Measurements from ENCODE around the gene TAF6L. TPM values are rescaled to one million over a fixed set of nuclear protein-coding genes. Genes with fewer than 3 reads are reported as not detected.

TAF6L gene
- polyA plus RNA-seq, 1 donor (not counting 4 experiments of a cell fraction or from before 2014, with no cell fraction given), result 14.7 TPM

DNA sequence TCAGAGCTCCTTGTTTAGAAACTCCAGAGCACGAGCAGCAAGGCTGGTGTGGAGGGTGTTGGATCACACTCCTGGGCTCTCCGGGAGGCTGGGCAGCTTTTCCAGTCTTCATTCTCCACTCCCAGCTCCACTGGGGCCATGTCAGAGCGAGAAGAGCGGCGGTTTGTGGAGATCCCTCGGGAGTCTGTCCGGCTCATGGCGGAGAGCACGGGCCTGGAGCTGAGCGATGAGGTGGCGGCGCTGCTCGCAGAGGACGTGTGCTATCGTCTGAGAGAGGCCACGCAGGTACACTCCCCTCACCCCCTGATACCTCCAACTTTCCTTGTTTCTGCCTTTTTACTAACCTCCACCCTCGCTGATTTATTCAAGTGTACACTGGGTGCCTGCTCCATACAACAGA lies 4.5 kb downstream of the TAF6L start:
- dilution Hi-C loops (cut with MboI; ENCODE audit: extremely low pct_ligation_motif_present, low sequenced_read_pairs), result no loop called here
- Histone ChIP-seq H3K79me2 (ENCODE audit: control insufficient read depth, insufficient read depth, low read length) (peaks cover 15% of the 10 kb centered on the region), H3K27me3 (ENCODE audit: control insufficient read depth, extremely low read depth, insufficient read depth, low read length) (no peaks in the 10 kb centered on the region), H3K4me1 (ENCODE audit: control insufficient read depth, extremely low read depth, insufficient read depth, low read length) (peaks cover 12% of the 10 kb centered on the region), H3K4me3 (ENCODE audit: control insufficient read depth in 2 of 3, extremely low read depth in 1 of 3, insufficient read depth in 2 of 3, low read depth in 1 of 3, low read length in 3 of 3) (no peak overlapping the region), H3K9me3 (ENCODE audit: control insufficient read depth, low read depth, low read length) (no peaks in the 10 kb centered on the region), H2AFZ (ENCODE audit: control insufficient read depth, low read length) (no peak overlapping the region), H3K36me3 (ENCODE audit: control insufficient read depth in 2 of 2, extremely low read depth in 1 of 2, insufficient read depth in 2 of 2, low read length in 2 of 2) (peaks cover 8 to 10% of the 10 kb centered on the region in 2 experiments), H4K20me1 (ENCODE audit: control insufficient read depth, extremely low read depth, insufficient read depth, low read length) (no peaks in the 10 kb centered on the region), H3K4me2 (ENCODE audit: control insufficient read depth, extremely low read depth, insufficient read depth, low read depth, low read length) (no peak overlapping the region), H3K9me1 (ENCODE audit: control insufficient read depth, extremely low read depth, insufficient read depth, low read length) (no peaks in the 10 kb centered on the region), H3K27ac (ENCODE audit: control insufficient read depth, insufficient read depth, low read length) (no peak overlapping the region), H3K9ac (ENCODE audit: control insufficient read depth, extremely low read depth, insufficient read depth, low read length) (no peak overlapping the region)
- FAIRE-seq, result no peak
- TF ChIP-seq EZH2 (IDR thresholded peaks at IDR 0.05; ENCODE audit: low read length), result no peak
- TF ChIP-seq, protein P1, sequence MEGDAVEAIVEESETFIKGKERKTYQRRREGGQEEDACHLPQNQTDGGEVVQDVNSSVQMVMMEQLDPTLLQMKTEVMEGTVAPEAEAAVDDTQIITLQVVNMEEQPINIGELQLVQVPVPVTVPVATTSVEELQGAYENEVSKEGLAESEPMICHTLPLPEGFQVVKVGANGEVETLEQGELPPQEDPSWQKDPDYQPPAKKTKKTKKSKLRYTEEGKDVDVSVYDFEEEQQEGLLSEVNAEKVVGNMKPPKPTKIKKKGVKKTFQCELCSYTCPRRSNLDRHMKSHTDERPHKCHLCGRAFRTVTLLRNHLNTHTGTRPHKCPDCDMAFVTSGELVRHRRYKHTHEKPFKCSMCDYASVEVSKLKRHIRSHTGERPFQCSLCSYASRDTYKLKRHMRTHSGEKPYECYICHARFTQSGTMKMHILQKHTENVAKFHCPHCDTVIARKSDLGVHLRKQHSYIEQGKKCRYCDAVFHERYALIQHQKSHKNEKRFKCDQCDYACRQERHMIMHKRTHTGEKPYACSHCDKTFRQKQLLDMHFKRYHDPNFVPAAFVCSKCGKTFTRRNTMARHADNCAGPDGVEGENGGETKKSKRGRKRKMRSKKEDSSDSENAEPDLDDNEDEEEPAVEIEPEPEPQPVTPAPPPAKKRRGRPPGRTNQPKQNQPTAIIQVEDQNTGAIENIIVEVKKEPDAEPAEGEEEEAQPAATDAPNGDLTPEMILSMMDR (optimal IDR thresholded peaks at IDR 0.05 in 1 of 3, IDR thresholded peaks at IDR 0.05 in 1 of 3, conservative IDR thresholded peaks at IDR 0.05 in 1 of 3; ENCODE audit: extremely low read depth in 1 of 3, insufficient read depth in 2 of 3, low read length in 3 of 3), result no peak
- no peak for DNase-seq (ENCODE audit: low read depth, low spot score)

DNA sequence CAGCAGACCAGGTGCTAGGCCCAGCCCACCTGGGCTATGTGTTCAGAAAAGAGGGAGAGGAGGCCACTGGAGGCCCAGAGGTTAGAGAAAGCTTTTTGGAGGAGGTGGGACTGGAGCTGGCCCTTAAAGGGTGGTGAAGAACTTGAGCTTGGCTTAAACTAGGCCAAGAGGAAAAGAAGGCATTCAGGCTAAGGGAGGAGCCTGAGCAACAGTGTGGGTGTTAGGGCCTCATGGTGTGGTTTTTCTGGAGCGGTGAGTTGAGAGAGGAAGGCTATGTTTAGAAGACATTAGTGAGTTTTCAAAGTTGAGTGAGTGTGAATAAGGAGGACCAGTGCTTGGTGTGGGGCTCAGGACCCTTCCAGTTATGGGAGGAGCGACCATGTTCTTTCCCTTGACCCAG lies 6.2 kb downstream of the TAF6L start:
- Histone ChIP-seq H3K27ac (ENCODE audit: control insufficient read depth, insufficient read depth, low read length) (no peak overlapping the region), H3K4me3 (ENCODE audit: control insufficient read depth in 2 of 3, extremely low read depth in 1 of 3, insufficient read depth in 2 of 3, low read depth in 1 of 3, low read length in 3 of 3) (no peak overlapping the region), H3K4me2 (ENCODE audit: control insufficient read depth, extremely low read depth, insufficient read depth, low read depth, low read length) (no peak overlapping the region), H4K20me1 (ENCODE audit: control insufficient read depth, extremely low read depth, insufficient read depth, low read length) (no peaks in the 10 kb centered on the region), H2AFZ (ENCODE audit: control insufficient read depth, low read length) (no peak overlapping the region), H3K9ac (ENCODE audit: control insufficient read depth, extremely low read depth, insufficient read depth, low read length) (no peak overlapping the region), H3K4me1 (ENCODE audit: control insufficient read depth, extremely low read depth, insufficient read depth, low read length) (peaks cover 2% of the 10 kb centered on the region), H3K79me2 (ENCODE audit: control insufficient read depth, insufficient read depth, low read length) (peaks cover 6% of the 10 kb centered on the region), H3K27me3 (ENCODE audit: control insufficient read depth, extremely low read depth, insufficient read depth, low read length) (no peaks in the 10 kb centered on the region), H3K9me1 (ENCODE audit: control insufficient read depth, extremely low read depth, insufficient read depth, low read length) (no peaks in the 10 kb centered on the region), H3K36me3 (ENCODE audit: control insufficient read depth in 2 of 2, extremely low read depth in 1 of 2, insufficient read depth in 2 of 2, low read length in 2 of 2) (peaks cover 10 to 12% of the 10 kb centered on the region in 2 experiments), H3K9me3 (ENCODE audit: control insufficient read depth, low read depth, low read length) (no peaks in the 10 kb centered on the region)
- dilution Hi-C loops (cut with MboI; ENCODE audit: extremely low pct_ligation_motif_present, low sequenced_read_pairs), result no loop called here
- no peak for DNase-seq (ENCODE audit: low read depth, low spot score)
- no peak for TF ChIP-seq EZH2 (IDR thresholded peaks at IDR 0.05; ENCODE audit: low read length)
- TF ChIP-seq, protein P1 (optimal IDR thresholded peaks at IDR 0.05 in 1 of 3, IDR thresholded peaks at IDR 0.05 in 1 of 3, conservative IDR thresholded peaks at IDR 0.05 in 1 of 3; ENCODE audit: extremely low read depth in 1 of 3, insufficient read depth in 2 of 3, low read length in 3 of 3), result no peak
- no peak for FAIRE-seq

Data from keratinocyte (primary cell).